GM23338 (cell line): ENCODE data around the gene MRNIP. TPM values are rescaled to one million over a fixed set of nuclear protein-coding genes. Genes with fewer than 3 reads are reported as not detected.

Experiments
- ATAC-seq: fragments of 200-7000 bp; cut with Tn5 transposase; 3 replicates; pipeline ENCODE4 v1.9.1; 2020
- DNase-seq: peaks from one replicate; pipeline ENCODE4 v3.0.0-alpha.2; 2015; ENCODE audit warnings: low spot score
- H2AFZ ChIP-seq: fragments of 200-600 bp; sonication (generic); 2 replicates; pipeline ENCODE4 v1.8.0; 2016; ENCODE audit warnings: antibody characterized with exemption, mild to moderate bottlenecking, moderate library complexity
- H3F3A ChIP-seq: fragments of 200-600 bp; sonication (generic); replicated peaks from 2 replicates; pipeline ENCODE4 v1.8.0; 2017; ENCODE audit warnings: antibody characterized with exemption, mixed run types, low read depth
- H3K27ac ChIP-seq: fragments of 200-600 bp; sonication (generic); 2 replicates; pipeline ENCODE4 v1.6.1; 2016; ENCODE audit warnings: low read depth
- H3K27me3 ChIP-seq: fragments of 200-600 bp; sonication (generic); 2 replicates; pipeline ENCODE4 v1.8.0; 2016; ENCODE audit warnings: mild to moderate bottlenecking, mixed run types, moderate library complexity; ENCODE audit not compliant: insufficient read depth
- H3K36me3 ChIP-seq: fragments of 200-600 bp; sonication (generic); 2 replicates; pipeline ENCODE4 v1.8.0; 2016; ENCODE audit warnings: mild to moderate bottlenecking; ENCODE audit not compliant: insufficient read depth
- H3K4me1 ChIP-seq: fragments of 200-600 bp; sonication (generic); 2 replicates; pipeline ENCODE4 v1.8.0; 2016; ENCODE audit warnings: mild to moderate bottlenecking, moderate library complexity; ENCODE audit not compliant: insufficient read depth
- H3K4me2 ChIP-seq: fragments of 200-600 bp; sonication (generic); 2 replicates; pipeline ENCODE4 v1.7.1; 2017; ENCODE audit warnings: mixed run types
- H3K4me3 ChIP-seq: fragments of 200-600 bp; sonication (generic); 2 replicates; pipeline ENCODE4 v1.6.1; 2016; ENCODE audit warnings: mixed run types
- H3K79me2 ChIP-seq: fragments of 200-600 bp; sonication (generic); replicated peaks from 2 replicates; pipeline ENCODE4 v1.8.0; 2017; ENCODE audit warnings: mild to moderate bottlenecking; ENCODE audit not compliant: insufficient read depth
- H3K9me2 ChIP-seq: fragments of 200-600 bp; sonication (generic); 2 replicates; pipeline ENCODE4 v1.8.0; 2017; ENCODE audit not compliant: insufficient read depth
- H4K20me1 ChIP-seq: fragments of 200-600 bp; sonication (generic); replicated peaks from 2 replicates; pipeline ENCODE4 v1.8.0; 2017; ENCODE audit warnings: mild to moderate bottlenecking; ENCODE audit not compliant: insufficient read depth
- H3K27ac Mint-ChIP-seq: 2 replicates; pipeline ENCODE4 v1.8.0; 2020; ENCODE audit warnings: inconsistent platforms, mild to moderate bottlenecking, moderate library complexity, mixed read lengths
- H3K27me3 Mint-ChIP-seq: 3 replicates; pipeline ENCODE4 v1.8.0; 2022; ENCODE audit warnings: low read depth, mild to moderate bottlenecking, moderate library complexity, mixed read lengths, inconsistent platforms; ENCODE audit not compliant: insufficient read depth, poor library complexity
- H3K36me3 Mint-ChIP-seq: 3 replicates; pipeline ENCODE4 v1.8.0; 2021; ENCODE audit warnings: low read depth, mild to moderate bottlenecking, inconsistent platforms, moderate library complexity, mixed read lengths
- H3K4me1 Mint-ChIP-seq: 3 replicates; pipeline ENCODE4 v1.8.0; 2020; ENCODE audit warnings: mild to moderate bottlenecking, inconsistent platforms, mixed read lengths
- H3K4me3 Mint-ChIP-seq: 3 replicates; pipeline ENCODE4 v1.8.0; 2021; ENCODE audit warnings: moderate library complexity, mild to moderate bottlenecking, inconsistent platforms, mixed read lengths
- H3K9me3 Mint-ChIP-seq: 3 replicates; pipeline ENCODE4 v1.8.0; 2020; ENCODE audit warnings: moderate library complexity, mild to moderate bottlenecking, inconsistent platforms, mixed read lengths
- CREB1 ChIP-seq: fragments of 250-450 bp; sonication (Bioruptor Pico); IDR thresholded peaks from 2 replicates; pipeline ENCODE4 v1.5.0; 2020; ENCODE audit warnings: low read depth, mild to moderate bottlenecking, moderate library complexity
- CTCF ChIP-seq, 2 experiments: fragments of 200-600 bp in 1 of 2; sonication (generic) in 1 of 2; conservative IDR thresholded peaks; 2 replicates each; pipeline versions ENCODE4 v1.5.1 to v1.6.1; 2016 to 2017; ENCODE audit warnings: antibody characterized with exemption in 2 of 2, low read depth in 2 of 2, mild to moderate bottlenecking in 2 of 2, moderate library complexity in 1 of 2
- EZH2phosphoT487 ChIP-seq: fragments of 200-600 bp; sonication (generic); IDR thresholded peaks from one replicate; pipeline ENCODE4 v1.8.1; 2018; ENCODE audit warnings: antibody characterized with exemption; ENCODE audit not compliant: unreplicated experiment
- JUNB ChIP-seq: IDR thresholded peaks from one replicate; pipeline ENCODE4 v1.6.1; 2016; ENCODE audit warnings: antibody characterized with exemption; ENCODE audit not compliant: unreplicated experiment
- NANOG ChIP-seq: IDR thresholded peaks from 2 replicates; pipeline ENCODE4 v1.6.1; 2016; ENCODE audit warnings: antibody characterized with exemption, borderline replicate concordance
- POLR2AphosphoS5 ChIP-seq: IDR thresholded peaks from 2 replicates; pipeline ENCODE4 v1.6.1; 2016; ENCODE audit warnings: antibody characterized with exemption, low read depth
- ZNF114 ChIP-seq: fragments of 250-450 bp; sonication (Bioruptor Pico); IDR thresholded peaks from 2 replicates; pipeline ENCODE4 v1.5.0; 2020; ENCODE audit warnings: mild to moderate bottlenecking, moderate library complexity
- polyA plus RNA-seq: library from polyadenylated mRNA; unstranded; fragments of >200 nt; fragmentation: Nextera tagmentation; extraction: Ambion mirVana; gene quantifications from 2 replicates; pipeline ENCODE4 v1.2.1, GENCODE V29; 2016
- total RNA-seq: library from RNA; depleted of rRNA; stranded (reverse); fragments of >200 nt; shearing (Covaris generic); gene quantifications from 2 replicates; pipeline ENCODE4 v1.2.3, GENCODE V29; 2014
- TF ChIP-seq, protein P1 (sequence below): IDR thresholded peaks from 2 replicates; pipeline ENCODE4 v1.6.1; 2016; ENCODE audit warnings: antibody characterized with exemption

MRNIP gene
- total and polyA plus RNA-seq, 2 experiments from 2014 or later, result 18.2 to 34.4 TPM

DNA sequence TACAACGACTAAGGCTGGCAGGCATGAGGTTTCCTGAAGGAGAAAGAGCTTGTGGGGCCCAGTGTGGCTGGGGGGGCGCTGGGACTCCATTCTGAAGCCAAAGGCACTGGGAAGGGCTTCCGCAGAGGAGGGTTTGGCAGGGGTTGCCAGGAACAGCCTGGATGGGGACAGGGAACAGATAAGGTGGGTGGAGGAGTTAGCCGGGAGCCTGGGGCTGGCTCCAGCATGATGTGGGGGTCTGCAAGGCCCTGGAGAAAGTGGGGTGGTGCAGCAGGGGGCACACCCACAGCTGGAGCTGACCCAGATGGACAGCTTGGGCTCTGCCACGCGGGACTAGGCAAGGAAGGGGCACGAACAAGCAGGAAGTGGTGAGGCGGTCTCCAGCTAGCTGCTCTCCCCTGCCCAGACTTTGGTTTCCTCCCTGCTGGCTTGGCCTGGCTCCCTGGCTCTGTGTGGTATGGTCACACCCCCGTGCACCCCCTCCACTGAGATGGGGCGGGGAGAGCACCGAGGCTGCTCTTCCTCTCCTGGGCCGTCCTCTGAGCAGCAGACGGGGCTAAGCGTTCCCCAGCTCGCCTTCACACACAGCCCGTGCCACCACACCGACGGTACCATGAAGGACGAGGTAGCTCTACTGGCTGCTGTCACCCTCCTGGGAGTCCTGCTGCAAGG, 65.0 kb downstream of the MRNIP start, which contains the start of gene LTC4S:
Gene LTC4S, plus strand, starts transcription at position 519 of the 672 bp plus-strand sequence. Its CDS starts 95 bp downstream, at position 614.
- Histone ChIP-seq H3K4me1 (peaks cover 11% of the 10 kb centered on the region; the same call in 1 of the 2 replicates), H3K36me3 (no peaks in the 10 kb centered on the region; the same call in 1 of the 2 replicates), H3K4me3 (peak within 1 kb of the TSS; percentile 84), H3F3A (peaks cover 10% of the 10 kb centered on the region), H4K20me1 (no peaks in the 10 kb centered on the region; the same call in 1 of the 2 replicates), H3K27me3 (no peaks in the 10 kb centered on the region), H2AFZ (no peak within 1 kb of the TSS), H3K27ac (no peak within 1 kb of the TSS), H3K4me2 (peak within 1 kb of the TSS; percentile 89), H3K79me2 (no peaks in the 10 kb centered on the region), H3K9me2 (no peaks in the 10 kb centered on the region)
- H3K27me3 Mint-ChIP-seq, result peaks cover 12% of the 10 kb centered on the region
- ATAC-seq (no peak), DNase-seq (no peak)
- peak within 1 kb of the TSS; percentile 75 for H3K4me3 Mint-ChIP-seq
- peaks cover 4% of the 10 kb centered on the region; the same call in 2 of the 3 replicates for H3K9me3 Mint-ChIP-seq
- no peak within 1 kb of the TSS for H3K27ac Mint-ChIP-seq
- peaks cover 18% of the 10 kb centered on the region for H3K36me3 Mint-ChIP-seq
- TF ChIP-seq POLR2AphosphoS5, result no peak
- no peak for TF ChIP-seq ZNF114 (CRISPR knock-in tag)
- TF ChIP-seq CTCF (conservative IDR thresholded peaks at IDR 0.05; ENCODE audit: low read depth in 2 of 2), result no peak
- no peak for TF ChIP-seq CREB1 (CRISPR knock-in tag)
- no peak for TF ChIP-seq NANOG
- TF ChIP-seq EZH2phosphoT487, result no peak
- TF ChIP-seq, protein P1, sequence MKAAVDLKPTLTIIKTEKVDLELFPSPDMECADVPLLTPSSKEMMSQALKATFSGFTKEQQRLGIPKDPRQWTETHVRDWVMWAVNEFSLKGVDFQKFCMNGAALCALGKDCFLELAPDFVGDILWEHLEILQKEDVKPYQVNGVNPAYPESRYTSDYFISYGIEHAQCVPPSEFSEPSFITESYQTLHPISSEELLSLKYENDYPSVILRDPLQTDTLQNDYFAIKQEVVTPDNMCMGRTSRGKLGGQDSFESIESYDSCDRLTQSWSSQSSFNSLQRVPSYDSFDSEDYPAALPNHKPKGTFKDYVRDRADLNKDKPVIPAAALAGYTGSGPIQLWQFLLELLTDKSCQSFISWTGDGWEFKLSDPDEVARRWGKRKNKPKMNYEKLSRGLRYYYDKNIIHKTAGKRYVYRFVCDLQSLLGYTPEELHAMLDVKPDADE, result no peak
- TF ChIP-seq JUNB, result no peak
- H3K4me1 Mint-ChIP-seq, result peaks cover 13% of the 10 kb centered on the region; the same call in 2 of the 3 replicates

- DNase-seq, result no peak
- H3K4me3 Mint-ChIP-seq, result no peak overlapping the region
Measured at GRCh38 chr5:179792612-179793467, 65.8 kb downstream of the MRNIP start.

More at GRCh38 chr5:179792612-179793467, 65.8 kb downstream of the MRNIP start:
- no peak overlapping the region for H3K27ac Mint-ChIP-seq
- no peak overlapping the region for H3K4me2 ChIP-seq
- no peak overlapping the region for H3K27ac ChIP-seq
- peaks cover 13% of the 10 kb centered on the region; the same call in 2 of the 3 replicates for H3K4me1 Mint-ChIP-seq
- peaks cover 12% of the 10 kb centered on the region for H3K27me3 Mint-ChIP-seq
- no peak overlapping the region for H2AFZ ChIP-seq
- H3K4me1 ChIP-seq, result peaks cover 11% of the 10 kb centered on the region; the same call in 1 of the 2 replicates
- no peaks in the 10 kb centered on the region for H3K27me3 ChIP-seq
- TF ChIP-seq ZNF114 (CRISPR knock-in tag) (no peak), CTCF (conservative IDR thresholded peaks at IDR 0.05; ENCODE audit: low read depth in 2 of 2) (no peak), CREB1 (CRISPR knock-in tag) (no peak)
- TF ChIP-seq, protein P1, result no peak
- no peaks in the 10 kb centered on the region for H3K79me2 ChIP-seq
- ATAC-seq, result no peak
- no peaks in the 10 kb centered on the region for H4K20me1 ChIP-seq
- peaks cover 10% of the 10 kb centered on the region for H3F3A ChIP-seq
- peaks cover 15% of the 10 kb centered on the region for H3K36me3 Mint-ChIP-seq
- H3K9me2 ChIP-seq, result no peaks in the 10 kb centered on the region
- no peaks in the 10 kb centered on the region; the same call in 1 of the 2 replicates for H3K36me3 ChIP-seq
- H3K4me3 ChIP-seq, result no peak overlapping the region
- peaks cover 6% of the 10 kb centered on the region; the same call in 2 of the 3 replicates for H3K9me3 Mint-ChIP-seq
